Endothelial cell of hepatic sinusoid (primary cell): ENCODE measurements around the gene FCER2.

Experiments used
- in situ Hi-C: cut with HindIII; loops from 2 replicates; pipeline ENCODE4 v1.10.0; 2017; ENCODE audit warnings: low sequenced_read_pairs

Gene FCER2

GRCh38 chr19:7704280-7705060, 2.5 kb upstream of the FCER2 start:
- in situ Hi-C loops = no loop called here

- in situ Hi-C loops = no loop called here
Observed at GRCh38 chr19:7703332-7703731, 1.4 kb upstream of the FCER2 start.

- in situ Hi-C loops = no loop called here
Observed at GRCh38 chr19:7701049-7701653, 780 bp downstream of the FCER2 start.

GRCh38 chr19:7699417-7700401, 2.2 kb downstream of the FCER2 start:
- in situ Hi-C loops = loop anchor here (5.0 to 10.0 kb wide), 3 partner anchors 92 to 435 kb away; no protein-coding TSS in a partner anchor

- in situ Hi-C loops = loop anchor here (5.0 to 10.0 kb wide), 3 partner anchors 92 to 434 kb away; no protein-coding TSS in a partner anchor
Observed at GRCh38 chr19:7699003-7699402, 2.9 kb downstream of the FCER2 start.

- in situ Hi-C loops = loop anchor here (5.0 to 10.0 kb wide), 3 partner anchors 91 to 434 kb away; no protein-coding TSS in a partner anchor
Observed at GRCh38 chr19:7698583-7698982, 3.3 kb downstream of the FCER2 start.

GRCh38 chr19:7697721-7698287, 4.1 kb downstream of the FCER2 start:
- in situ Hi-C loops = loop anchor here (5.0 to 10.0 kb wide), 3 partner anchors 91 to 433 kb away; no protein-coding TSS in a partner anchor

- in situ Hi-C loops = loop anchor here (10.0 kb wide), 1 partner anchor 430 kb away; no protein-coding TSS in a partner anchor
Observed at GRCh38 chr19:7694499-7694898, 7.4 kb downstream of the FCER2 start.

GRCh38 chr19:7692417-7693088, 9.4 kb downstream of the FCER2 start:
- in situ Hi-C loops = loop anchor here (10.0 kb wide), 1 partner anchor 428 kb away; no protein-coding TSS in a partner anchor

GRCh38 chr19:7691497-7691896, 10.4 kb downstream of the FCER2 start:
- in situ Hi-C loops = loop anchor here (10.0 kb wide), 1 partner anchor 427 kb away; no protein-coding TSS in a partner anchor

GRCh38 chr19:7690779-7691258, 11.1 kb downstream of the FCER2 start:
- in situ Hi-C loops = loop anchor here (10.0 kb wide), 1 partner anchor 426 kb away; no protein-coding TSS in a partner anchor

- in situ Hi-C loops = no loop called here
Observed at GRCh38 chr19:7689165-7689564, 12.8 kb downstream of the FCER2 start.

- in situ Hi-C loops = no loop called here
Observed at GRCh38 chr19:7687177-7687576, 14.8 kb downstream of the FCER2 start.

GRCh38 chr19:7685546-7686445, 16.1 kb downstream of the FCER2 start:
- in situ Hi-C loops = no loop called here

GRCh38 chr19:7682175-7682855, 19.6 kb downstream of the FCER2 start:
- in situ Hi-C loops = no loop called here

GRCh38 chr19:7681340-7682174, 20.4 kb downstream of the FCER2 start:
- in situ Hi-C loops = no loop called here
